ENCODE measurements around the gene DDX53. TPM values are rescaled to one million over a fixed set of nuclear protein-coding genes. Genes with fewer than 3 reads are reported as not detected.

DDX53 gene
- total RNA-seq (not detected), polyA plus RNA-seq (not detected), total RNA-seq (not detected)

DNA sequence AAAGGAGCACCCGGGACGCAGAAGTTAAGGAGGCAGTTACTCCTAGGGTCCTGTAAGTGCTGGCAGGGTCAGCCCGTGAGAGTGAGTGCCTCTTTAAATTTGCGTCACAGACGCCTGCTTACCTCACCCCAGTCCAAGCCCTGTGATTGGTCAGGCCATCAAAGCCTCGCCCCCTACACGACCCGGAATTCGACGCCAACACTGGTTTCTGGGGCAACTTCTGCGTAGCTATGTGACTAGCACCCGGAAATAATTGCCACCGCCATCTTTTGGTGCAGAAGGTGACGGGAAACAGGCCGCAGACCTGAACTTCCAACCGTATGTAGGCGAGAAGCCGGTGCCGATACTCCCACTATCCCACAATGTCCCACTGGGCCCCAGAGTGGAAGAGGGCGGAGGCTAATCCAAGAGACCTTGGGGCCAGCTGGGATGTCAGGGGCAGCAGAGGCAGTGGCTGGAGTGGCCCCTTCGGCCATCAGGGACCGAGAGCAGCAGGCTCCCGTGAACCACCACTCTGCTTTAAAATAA lies at the start of gene DDX53:
TSS of gene DDX53 (plus strand) at position 265 of the 528 bp plus-strand sequence. CDS start at position 363, 98 bp downstream.
- Histone ChIP-seq H3K4me3 (ENCODE audit: low read length) (no peak within 1 kb of the TSS), H3K27me3 (ENCODE audit: control insufficient read depth in 2 of 2, insufficient read depth in 2 of 2, low read length in 2 of 2) (no peaks in the 10 kb centered on the region), H3K4me1 (ENCODE audit: control insufficient read depth in 2 of 2, insufficient read depth in 2 of 2, low read length in 2 of 2) (no peaks in the 10 kb centered on the region), H3K36me3 (ENCODE audit: control insufficient read depth in 2 of 3, insufficient read depth in 3 of 3, low read length in 3 of 3) (no peaks in the 10 kb centered on the region), H3K27ac (ENCODE audit: low read depth, low read length) (no peak within 1 kb of the TSS), H3K9me3 (ENCODE audit: control insufficient read depth in 2 of 3, low read length in 3 of 3) (no peaks in the 10 kb centered on the region)
- no peak for ATAC-seq
- peaks cover 0 to 4% (median 0%) of the 10 kb centered on the region in 5 donors for H3K27me3 Mint-ChIP-seq
- DNase-seq, result no peak
- peaks cover 0 to 4% (median 0%) of the 10 kb centered on the region in 11 donors for H3K9me3 Mint-ChIP-seq
- H3K27ac Mint-ChIP-seq, result no peak within 1 kb of the TSS
- ChIA-PET CTCF (no interaction called here), POLR2A (no interaction called here)
- H3K4me3 Mint-ChIP-seq, result no peak within 1 kb of the TSS
- no peaks in the 10 kb centered on the region for H3K4me1 Mint-ChIP-seq
- intact Hi-C loops (cut with micrococcal nuclease), result no loop called here
- no peaks in the 10 kb centered on the region for H3K36me3 Mint-ChIP-seq

- no peaks in the 10 kb centered on the region for H3K9me3 ChIP-seq (ENCODE audit: control insufficient read depth in 2 of 3, low read length in 3 of 3)
- H3K4me3 ChIP-seq (ENCODE audit: low read length), result no peak overlapping the region
- Mint-ChIP-seq H3K4me1 (no peaks in the 10 kb centered on the region), H3K27me3 (no peaks in the 10 kb centered on the region), H3K4me3 (no peak overlapping the region), H3K27ac (no peak overlapping the region), H3K36me3 (no peaks in the 10 kb centered on the region), H3K9me3 (peaks cover 0 to under 1% (median 0%) of the 10 kb centered on the region in 11 donors)
- no peaks in the 10 kb centered on the region for H3K27me3 ChIP-seq (ENCODE audit: control insufficient read depth in 2 of 2, insufficient read depth in 2 of 2, low read length in 2 of 2)
- no peaks in the 10 kb centered on the region for H3K4me1 ChIP-seq (ENCODE audit: control insufficient read depth in 2 of 2, insufficient read depth in 2 of 2, low read length in 2 of 2)
- H3K36me3 ChIP-seq (ENCODE audit: control insufficient read depth in 2 of 3, insufficient read depth in 3 of 3, low read length in 3 of 3), result no peaks in the 10 kb centered on the region
- no peak overlapping the region for H3K27ac ChIP-seq (ENCODE audit: low read depth, low read length)
- ATAC-seq (peak; percentile 34), DNase-seq (no peak)
- intact Hi-C loops (cut with micrococcal nuclease), result no loop called here
- ChIA-PET CTCF (no interaction called here), POLR2A (no interaction called here)
These were observed 49.2 kb upstream of the DDX53 start for GRCh38 chrX:22950269-22951266.

GRCh38 chrX:22952010-22952409 lies 47.8 kb upstream of the DDX53 start:
- Histone ChIP-seq H3K4me1 (ENCODE audit: control insufficient read depth in 2 of 2, insufficient read depth in 2 of 2, low read length in 2 of 2) (no peaks in the 10 kb centered on the region), H3K27me3 (ENCODE audit: control insufficient read depth in 2 of 2, insufficient read depth in 2 of 2, low read length in 2 of 2) (no peaks in the 10 kb centered on the region), H3K36me3 (ENCODE audit: control insufficient read depth in 2 of 3, insufficient read depth in 3 of 3, low read length in 3 of 3) (no peaks in the 10 kb centered on the region), H3K9me3 (ENCODE audit: control insufficient read depth in 2 of 3, low read length in 3 of 3) (no peaks in the 10 kb centered on the region), H3K4me3 (ENCODE audit: low read length) (no peak overlapping the region), H3K27ac (ENCODE audit: low read depth, low read length) (no peak overlapping the region)
- no peak overlapping the region for H3K27ac Mint-ChIP-seq
- ChIA-PET POLR2A (no interaction called here), CTCF (no interaction called here)
- H3K4me3 Mint-ChIP-seq, result no peak overlapping the region
- H3K27me3 Mint-ChIP-seq, result peaks cover 0 to 6% (median 0%) of the 10 kb centered on the region in 5 donors
- ATAC-seq, result no peak
- H3K4me1 Mint-ChIP-seq, result no peaks in the 10 kb centered on the region
- peaks cover 0 to 1% (median 0%) of the 10 kb centered on the region in 11 donors for H3K9me3 Mint-ChIP-seq
- intact Hi-C loops (cut with micrococcal nuclease), result no loop called here
- no peaks in the 10 kb centered on the region for H3K36me3 Mint-ChIP-seq
- no peak for DNase-seq

- H3K36me3 Mint-ChIP-seq, result no peaks in the 10 kb centered on the region
- H3K4me1 Mint-ChIP-seq, result no peaks in the 10 kb centered on the region
- intact Hi-C loops (cut with micrococcal nuclease), result no loop called here
- no peak overlapping the region for H3K4me3 Mint-ChIP-seq
- peaks cover 0 to 1% (median 0%) of the 10 kb centered on the region in 11 donors for H3K9me3 Mint-ChIP-seq
- Histone ChIP-seq H3K27ac (ENCODE audit: low read depth, low read length) (no peak overlapping the region), H3K27me3 (ENCODE audit: control insufficient read depth in 2 of 2, insufficient read depth in 2 of 2, low read length in 2 of 2) (no peaks in the 10 kb centered on the region), H3K4me1 (ENCODE audit: control insufficient read depth in 2 of 2, insufficient read depth in 2 of 2, low read length in 2 of 2) (no peaks in the 10 kb centered on the region), H3K9me3 (ENCODE audit: control insufficient read depth in 2 of 3, low read length in 3 of 3) (no peaks in the 10 kb centered on the region), H3K4me3 (ENCODE audit: low read length) (no peak overlapping the region), H3K36me3 (ENCODE audit: control insufficient read depth in 2 of 3, insufficient read depth in 3 of 3, low read length in 3 of 3) (no peaks in the 10 kb centered on the region)
- no peak overlapping the region for H3K27ac Mint-ChIP-seq
- no peak for DNase-seq
- POLR2A ChIA-PET, result no interaction called here
- H3K27me3 Mint-ChIP-seq, result peaks cover 0 to 6% (median 0%) of the 10 kb centered on the region in 5 donors
- no peak for ATAC-seq
- CTCF ChIA-PET, result no interaction called here
These were observed 41.5 kb upstream of the DDX53 start for GRCh38 chrX:22958250-22958649.

DNA sequence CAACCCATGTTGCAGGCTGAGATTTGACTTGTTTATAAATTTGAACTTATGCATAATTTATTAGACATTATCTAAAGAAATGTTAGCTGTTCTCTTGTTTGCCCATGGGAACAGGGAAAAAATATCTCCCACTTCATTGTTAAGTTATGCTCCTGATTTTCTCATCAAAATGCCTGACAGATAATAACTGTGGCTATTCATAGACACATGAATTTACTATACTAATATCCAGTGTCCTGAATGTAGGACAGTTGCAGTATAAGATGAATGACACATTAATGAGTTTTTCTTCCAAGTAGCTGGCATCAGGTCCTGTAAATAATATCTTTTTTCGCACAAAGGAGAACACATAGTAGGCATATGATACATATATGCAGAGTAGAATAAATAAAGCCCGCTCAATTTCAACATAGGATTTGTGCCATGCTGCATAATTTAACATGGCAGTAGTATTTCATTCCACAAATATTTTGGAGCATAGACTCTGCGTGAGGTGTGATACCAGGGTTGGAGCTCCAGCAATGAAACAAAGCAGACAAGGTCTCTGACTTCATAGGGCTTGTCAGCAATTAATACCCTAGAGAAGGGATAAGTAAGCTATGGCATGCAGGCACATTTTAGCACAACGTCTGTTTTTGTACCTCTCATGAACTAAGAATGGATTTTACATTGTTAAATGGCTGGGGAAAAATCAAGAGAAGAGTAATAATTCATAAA lies 40.4 kb upstream of the DDX53 start:
- intact Hi-C loops (cut with micrococcal nuclease), result no loop called here
- no peaks in the 10 kb centered on the region for H3K4me1 Mint-ChIP-seq
- Histone ChIP-seq H3K9me3 (ENCODE audit: control insufficient read depth in 2 of 3, low read length in 3 of 3) (no peaks in the 10 kb centered on the region), H3K36me3 (ENCODE audit: control insufficient read depth in 2 of 3, insufficient read depth in 3 of 3, low read length in 3 of 3) (no peaks in the 10 kb centered on the region), H3K4me1 (ENCODE audit: control insufficient read depth in 2 of 2, insufficient read depth in 2 of 2, low read length in 2 of 2) (no peaks in the 10 kb centered on the region), H3K4me3 (ENCODE audit: low read length) (no peak overlapping the region), H3K27ac (ENCODE audit: low read depth, low read length) (no peak overlapping the region), H3K27me3 (ENCODE audit: control insufficient read depth in 2 of 2, insufficient read depth in 2 of 2, low read length in 2 of 2) (no peaks in the 10 kb centered on the region)
- DNase-seq, result no peak
- CTCF ChIA-PET, result no interaction called here
- peaks cover 0 to 1% (median 0%) of the 10 kb centered on the region in 11 donors for H3K9me3 Mint-ChIP-seq
- POLR2A ChIA-PET, result no interaction called here
- no peak overlapping the region for H3K27ac Mint-ChIP-seq
- H3K4me3 Mint-ChIP-seq, result no peak overlapping the region
- no peak for ATAC-seq
- no peaks in the 10 kb centered on the region for H3K36me3 Mint-ChIP-seq
- H3K27me3 Mint-ChIP-seq, result peaks cover 0 to 6% (median 0%) of the 10 kb centered on the region in 5 donors

- ATAC-seq (no peak), DNase-seq (no peak)
- intact Hi-C loops (cut with micrococcal nuclease), result no loop called here
- Mint-ChIP-seq H3K36me3 (no peaks in the 10 kb centered on the region), H3K27me3 (no peaks in the 10 kb centered on the region), H3K27ac (no peak overlapping the region), H3K4me1 (no peaks in the 10 kb centered on the region), H3K9me3 (peaks cover 0 to 5% (median 0%) of the 10 kb centered on the region in 11 donors), H3K4me3 (no peak overlapping the region)
- ChIA-PET POLR2A (no interaction called here), CTCF (interaction anchor here (0.7 kb wide), 1 partner anchor 10 kb away, joined by 3 read pairs; no protein-coding TSS in a partner anchor)
- no peaks in the 10 kb centered on the region for H3K27me3 ChIP-seq (ENCODE audit: control insufficient read depth in 2 of 2, insufficient read depth in 2 of 2, low read length in 2 of 2)
- H3K27ac ChIP-seq (ENCODE audit: low read depth, low read length), result no peak overlapping the region
- H3K4me1 ChIP-seq (ENCODE audit: control insufficient read depth in 2 of 2, insufficient read depth in 2 of 2, low read length in 2 of 2), result no peaks in the 10 kb centered on the region
- no peaks in the 10 kb centered on the region for H3K9me3 ChIP-seq (ENCODE audit: control insufficient read depth in 2 of 3, low read length in 3 of 3)
- H3K4me3 ChIP-seq (ENCODE audit: low read length), result no peak overlapping the region
- no peaks in the 10 kb centered on the region for H3K36me3 ChIP-seq (ENCODE audit: control insufficient read depth in 2 of 3, insufficient read depth in 3 of 3, low read length in 3 of 3)
These were observed 36.6 kb upstream of the DDX53 start for GRCh38 chrX:22963196-22963595.
